GM12878 (cell line): ENCODE results near the gene FUNDC1.

Experiments
- CEBPB ChIP-seq, 2 experiments: fragments of 150-350 bp in 1 of 2; IDR thresholded peaks; 2 replicates each; pipeline ENCODE4 v1.6.1; 2012 to 2014; ENCODE audit warnings: low read depth in 2 of 2, low read length in 2 of 2, borderline replicate concordance in 1 of 2, inconsistent platforms in 1 of 2
- CREB1 ChIP-seq: IDR thresholded peaks from 2 replicates; pipeline ENCODE4 v1.6.1; 2012; ENCODE audit warnings: low read depth, mild to moderate bottlenecking, inconsistent platforms
- CTCF ChIP-seq, 3 experiments: IDR thresholded peaks in 2 of 3; conservative IDR thresholded peaks in 1 of 3; 2 replicates each; pipeline ENCODE4 v1.5.1; 2011; ENCODE audit warnings: low read depth in 3 of 3, low read length in 3 of 3, mild to moderate bottlenecking in 3 of 3, control low read depth in 2 of 3, moderate library complexity in 2 of 3, inconsistent platforms in 1 of 3, mixed read lengths in 1 of 3; ENCODE audit not compliant: control insufficient read depth in 2 of 3, insufficient read depth in 1 of 3; ENCODE audit errors: extremely low read depth in 1 of 3
- NR2F1 ChIP-seq: fragments of 450-650 bp; conservative IDR thresholded peaks from 2 replicates; pipeline ENCODE4 v1.6.1; 2017; ENCODE audit warnings: mild to moderate bottlenecking
- SUZ12 ChIP-seq: fragments of 200-600 bp; sonication (generic); IDR thresholded peaks from one replicate; pipeline ENCODE4 v1.6.1; 2018; ENCODE audit warnings: antibody characterized with exemption, mild to moderate bottlenecking; ENCODE audit not compliant: unreplicated experiment
- TAF1 ChIP-seq: IDR thresholded peaks from 2 replicates; pipeline ENCODE4 v1.6.1; 2011; ENCODE audit warnings: mild to moderate bottlenecking, low read depth, low read length, borderline replicate concordance
- ZNF274 ChIP-seq: IDR thresholded peaks from one replicate; pipeline ENCODE4 v1.8.0; 2011; ENCODE audit not compliant: insufficient read length, insufficient read depth

DNA sequence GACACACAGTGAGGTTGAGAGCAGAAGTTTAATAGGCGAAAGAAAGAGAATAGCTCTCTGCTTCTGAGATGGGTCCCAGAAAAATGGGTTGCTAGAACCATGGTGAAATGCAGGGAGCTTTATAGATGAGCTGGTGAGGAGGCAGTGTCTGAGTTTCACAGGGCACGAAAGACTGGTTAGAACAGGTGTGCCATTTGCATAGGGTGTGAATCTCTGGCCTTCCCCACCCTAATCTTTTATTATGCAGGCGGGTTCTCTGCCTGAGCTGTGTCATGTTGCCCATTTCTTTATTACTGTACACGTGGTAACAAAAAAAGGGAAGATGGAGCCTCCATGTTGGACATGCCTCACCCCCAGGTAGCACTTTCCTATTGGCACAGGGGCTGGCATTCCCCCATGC is 39.1 kb downstream of the FUNDC1 start:
- TF ChIP-seq NR2F1 (no peak), SUZ12 (no peak), TAF1 (no peak), ZNF274 (no peak), CTCF (IDR thresholded peaks at IDR 0.05 in 2 of 3, conservative IDR thresholded peaks at IDR 0.05 in 1 of 3; ENCODE audit: control insufficient read depth in 2 of 3, extremely low read depth in 1 of 3, insufficient read depth in 1 of 3, low read depth in 3 of 3, low read length in 3 of 3) (no peak), CREB1 (no peak), CEBPB (IDR thresholded peaks at IDR 0.05; ENCODE audit: borderline replicate concordance in 1 of 2, low read depth in 2 of 2, low read length in 2 of 2) (no peak)
